Measurements from ENCODE around the gene SPX. TPM values are rescaled to one million over a fixed set of nuclear protein-coding genes. Genes with fewer than 3 reads are reported as not detected.

The SPX gene
- polyA plus RNA-seq, 5 donors: 7.2 to 19.6 (median 12.3) TPM

DNA sequence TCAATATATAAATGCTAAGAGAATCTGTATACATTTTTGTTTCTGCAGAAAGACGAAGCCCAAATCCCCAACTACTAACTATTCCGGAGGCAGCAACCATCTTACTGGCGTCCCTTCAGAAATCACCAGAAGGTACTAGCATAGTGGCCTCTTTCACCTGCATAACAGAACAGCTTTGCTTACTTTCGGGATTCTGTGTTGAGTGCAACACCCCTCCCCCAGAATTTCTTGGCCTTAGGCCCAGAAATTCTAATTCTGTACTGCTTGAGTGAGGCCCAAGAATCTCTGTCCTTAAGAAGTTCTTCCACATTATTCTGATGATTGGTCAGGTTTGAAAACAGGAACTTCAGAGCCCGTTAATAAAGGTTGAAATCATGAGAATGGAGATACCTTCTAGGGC is 2.9 kb downstream of the SPX start:
- DNase-seq: peak; percentile 56 to 63

DNA sequence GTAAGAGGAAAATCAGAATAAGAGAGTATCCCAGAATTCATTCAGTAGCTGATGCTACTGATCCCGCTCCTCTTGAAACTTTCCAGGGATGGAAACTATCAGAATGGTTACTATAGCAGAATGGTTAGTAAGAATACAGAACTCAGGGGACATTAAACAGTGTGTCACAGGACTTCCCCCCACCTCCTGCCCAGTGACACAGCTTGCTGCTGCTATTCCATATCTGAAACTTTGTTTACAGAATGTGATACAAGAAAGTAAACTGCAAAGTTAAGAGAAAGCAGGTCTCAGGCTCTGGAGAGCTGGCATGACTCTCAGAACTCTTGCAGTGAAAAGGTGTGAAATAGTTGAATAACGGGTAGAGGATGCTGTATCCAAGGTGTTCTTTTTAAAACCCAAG is 3.4 kb downstream of the SPX start:
- DNase-seq: no peak

DNA sequence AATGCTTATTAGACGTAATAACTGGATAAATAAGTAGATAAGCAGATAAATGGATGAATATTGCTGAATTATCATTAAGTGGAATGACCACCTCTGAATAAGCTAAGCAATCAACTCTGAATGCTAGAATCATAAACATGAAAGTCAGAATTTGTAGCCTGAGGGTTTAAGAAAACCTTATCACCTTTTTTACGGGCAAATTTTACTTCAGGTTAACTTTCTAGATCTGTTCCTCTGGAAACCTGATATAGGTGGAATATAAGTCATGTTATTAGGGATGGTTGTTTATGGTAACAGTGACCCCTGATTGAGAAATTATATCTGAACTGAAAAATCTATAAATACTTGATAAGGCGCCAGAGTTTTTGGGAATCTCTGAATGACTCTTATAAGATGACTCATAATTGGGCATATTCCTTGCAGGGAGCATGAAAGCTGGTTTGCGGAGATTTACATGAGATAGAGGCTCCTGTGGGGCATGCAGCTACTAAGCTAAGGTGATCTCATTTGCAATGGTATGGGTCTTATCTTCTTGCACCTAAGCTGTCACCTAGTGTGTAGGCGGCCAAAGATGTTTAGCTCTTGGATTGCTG is 12.1 kb downstream of the SPX start:
- DNase-seq: no peak

DNA sequence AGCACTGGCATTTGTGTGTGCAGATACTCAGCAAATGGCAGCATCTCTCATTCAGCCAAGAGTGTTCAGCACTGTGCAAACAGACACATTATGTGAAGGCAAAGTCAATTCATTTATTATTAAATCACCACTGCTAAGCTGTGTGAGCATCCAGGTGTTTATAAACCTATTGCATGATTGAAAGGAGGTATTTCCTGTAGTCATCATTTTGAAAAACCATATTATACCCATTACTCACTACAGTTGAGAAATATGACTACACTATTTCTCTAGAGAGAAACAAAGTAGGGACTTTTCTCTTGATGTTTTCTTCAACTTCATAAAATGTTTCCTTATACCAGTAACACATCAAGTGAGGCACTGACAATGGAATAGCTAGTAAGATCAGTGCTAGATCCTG is 13.7 kb downstream of the SPX start:
- no peak for DNase-seq

DNA sequence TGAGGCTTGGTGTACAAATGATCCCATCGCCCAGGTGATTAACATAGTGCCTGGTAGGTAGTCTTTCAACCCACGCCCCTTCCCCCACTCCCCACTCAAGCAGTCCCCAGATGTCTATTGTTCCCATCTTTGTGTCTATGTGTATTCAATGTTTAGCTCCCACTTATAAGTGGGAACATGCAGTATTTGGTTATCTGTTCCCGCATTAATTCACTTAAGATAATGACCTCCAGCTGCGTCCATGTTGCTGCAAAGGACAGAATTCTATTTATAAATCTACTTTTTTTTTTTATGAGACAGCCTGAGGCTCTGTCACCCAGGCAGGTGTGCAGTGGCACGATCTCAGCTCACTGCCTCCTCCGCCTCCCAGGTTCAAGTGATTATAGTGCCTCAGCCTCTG is 15.7 kb downstream of the SPX start:
- no peak for DNase-seq

DNA sequence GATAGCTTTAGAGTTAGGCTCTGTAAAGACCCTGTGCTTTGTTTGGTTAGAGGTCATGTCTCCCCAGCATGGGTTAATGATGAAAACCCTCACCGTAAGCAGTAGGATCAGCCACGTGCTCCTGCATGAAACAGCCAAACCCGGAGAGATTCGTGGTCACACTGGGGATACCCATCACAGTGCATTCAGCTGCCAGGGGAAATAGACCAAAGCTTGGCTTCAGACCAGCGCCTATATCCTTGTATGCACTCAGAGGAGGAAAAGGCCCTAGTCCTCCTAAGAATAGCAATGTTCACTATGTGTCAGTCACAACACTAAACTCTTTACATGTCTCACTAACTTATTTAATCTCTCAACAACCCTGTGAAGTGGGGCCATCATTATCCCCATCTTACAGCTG is 16.3 kb downstream of the SPX start:
- no peak for DNase-seq

DNA sequence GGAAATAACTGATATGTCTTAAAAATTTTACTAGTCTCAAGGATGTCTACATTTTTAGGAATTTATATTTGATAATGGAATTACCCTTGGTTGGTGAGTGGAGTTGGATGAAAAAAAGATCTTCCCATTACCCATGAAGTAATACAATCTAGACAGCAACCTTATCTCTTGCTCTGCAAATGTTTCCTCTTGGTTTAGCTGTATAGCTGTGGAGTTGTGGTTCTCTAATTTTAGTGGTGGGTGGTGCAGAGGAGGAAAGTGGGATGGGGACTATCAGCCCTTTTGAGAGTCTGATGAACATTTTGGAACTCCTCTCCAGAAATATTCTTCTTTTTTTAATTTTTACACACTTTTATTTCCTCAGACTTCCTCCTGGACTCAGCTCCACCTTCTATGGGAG is 17.1 kb downstream of the SPX start:
- DNase-seq: no peak

DNA sequence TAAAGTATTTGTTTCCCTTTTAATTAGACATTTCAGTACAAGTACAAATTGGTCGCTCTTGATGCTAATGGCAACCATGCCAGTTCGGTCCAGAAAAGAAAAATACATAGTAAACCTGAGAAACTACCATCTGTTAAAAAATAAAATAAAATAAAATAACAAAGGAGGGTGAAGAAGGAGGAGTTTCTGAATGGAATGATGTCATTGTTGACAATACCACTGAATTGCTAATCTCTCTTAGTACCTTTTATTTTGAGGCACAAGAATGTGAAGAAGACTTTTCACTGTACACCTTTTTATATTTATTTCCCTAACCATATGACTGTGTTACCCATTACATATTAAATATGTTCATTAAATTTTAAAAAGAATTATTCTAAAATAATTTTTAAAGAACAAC is 19.5 kb downstream of the SPX start:
- no peak for DNase-seq

DNA sequence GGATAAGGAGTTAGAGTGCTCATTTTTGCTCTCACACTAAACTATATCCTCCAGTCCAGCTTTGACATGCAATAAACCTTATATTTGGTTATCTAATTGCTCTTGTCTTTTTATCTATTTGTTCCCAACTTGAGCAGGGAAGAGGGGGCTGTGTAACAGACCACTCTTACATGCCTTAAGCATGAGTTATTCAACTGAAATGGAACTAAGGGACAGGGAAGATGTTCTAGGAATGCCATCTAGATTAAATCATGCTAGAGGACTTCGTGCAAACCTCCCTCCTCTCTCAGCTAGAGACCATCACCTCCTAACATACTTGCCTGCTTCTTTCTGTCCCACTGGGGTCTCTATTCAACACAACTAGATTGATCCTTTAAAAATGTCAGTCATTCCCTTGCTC is 20.6 kb downstream of the SPX start:
- DNase-seq: no peak

DNA sequence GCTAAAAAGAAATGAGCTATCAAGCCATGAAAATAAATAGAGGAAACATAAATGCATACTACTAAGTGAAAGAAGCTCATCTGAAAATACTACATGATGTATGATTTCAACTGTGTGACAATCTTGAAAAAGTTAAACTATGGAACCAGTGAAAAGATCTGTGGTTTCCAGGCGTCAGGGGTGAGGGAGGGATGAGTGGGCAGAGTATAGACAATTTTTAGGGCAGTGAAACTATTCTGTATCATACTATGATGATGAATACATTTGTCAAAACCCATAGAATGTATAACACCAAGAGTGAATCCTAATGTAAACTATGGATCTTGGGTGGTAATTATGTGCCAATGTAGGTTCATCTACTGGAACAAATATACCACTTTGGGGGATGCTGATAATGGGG is 21.3 kb downstream of the SPX start:
- no peak for DNase-seq

DNA sequence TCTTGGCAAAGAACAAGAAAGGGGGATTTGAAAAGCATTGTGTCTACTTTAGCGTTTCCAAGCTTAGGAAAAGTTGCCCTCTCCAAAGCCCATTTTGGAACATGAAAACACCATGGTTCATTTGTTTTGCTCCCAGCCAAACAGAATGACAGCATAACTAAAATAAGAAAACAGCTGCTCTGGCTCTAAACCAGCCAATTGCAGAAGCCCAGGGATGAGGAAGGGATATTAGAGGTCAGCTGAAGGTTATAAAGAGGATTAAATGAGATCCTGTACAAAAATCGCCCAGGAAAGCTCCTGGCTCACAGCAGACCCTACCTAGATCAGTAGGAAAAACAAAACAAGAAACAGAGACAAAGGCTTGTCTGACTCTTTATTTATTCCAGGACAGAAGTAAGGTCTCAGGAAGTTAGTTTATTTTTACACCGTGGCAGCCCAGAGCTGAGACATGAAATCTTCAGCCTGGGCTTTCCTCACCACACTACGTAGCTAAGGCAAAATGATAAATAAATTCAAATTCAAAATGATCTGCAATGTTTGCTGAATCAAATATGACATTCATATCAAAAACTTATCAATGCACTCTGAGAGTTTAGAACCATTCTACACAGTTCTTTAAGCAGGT is 25.9 kb downstream of the SPX start:
- peak; percentile 74 to 81 for DNase-seq

DNA sequence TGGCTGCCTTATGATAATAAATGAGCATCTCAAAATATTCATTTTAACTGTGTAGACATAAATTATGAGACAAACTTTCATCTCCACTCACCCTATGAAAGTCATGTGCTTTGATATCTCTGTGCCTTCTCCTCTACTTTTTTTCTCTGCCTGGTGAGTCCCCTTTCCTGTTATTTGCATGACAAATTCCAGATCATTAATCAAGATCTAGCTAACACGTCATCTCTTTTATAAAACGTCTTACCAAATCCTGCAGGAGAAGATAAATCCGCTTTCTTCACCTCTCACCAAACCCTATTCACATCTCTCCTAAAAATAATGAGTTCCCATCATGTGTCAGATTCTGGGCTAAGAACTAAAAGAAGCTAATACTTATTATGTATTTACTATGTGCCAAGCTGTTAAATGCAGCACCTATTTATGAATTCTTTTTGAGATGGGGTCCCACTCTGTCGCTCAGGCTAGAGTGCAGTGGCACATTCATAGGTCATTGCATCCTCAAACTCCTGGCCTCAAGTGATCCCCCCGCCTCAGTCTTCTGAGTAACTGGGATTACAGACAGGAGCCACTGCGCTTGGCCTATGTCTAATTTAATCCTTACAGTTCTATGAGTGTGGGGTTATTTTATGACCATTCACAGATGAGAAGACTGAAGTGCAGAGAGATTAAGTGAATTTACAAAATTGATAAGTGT is 26.7 kb downstream of the SPX start:
- DNase-seq: no peak

DNA sequence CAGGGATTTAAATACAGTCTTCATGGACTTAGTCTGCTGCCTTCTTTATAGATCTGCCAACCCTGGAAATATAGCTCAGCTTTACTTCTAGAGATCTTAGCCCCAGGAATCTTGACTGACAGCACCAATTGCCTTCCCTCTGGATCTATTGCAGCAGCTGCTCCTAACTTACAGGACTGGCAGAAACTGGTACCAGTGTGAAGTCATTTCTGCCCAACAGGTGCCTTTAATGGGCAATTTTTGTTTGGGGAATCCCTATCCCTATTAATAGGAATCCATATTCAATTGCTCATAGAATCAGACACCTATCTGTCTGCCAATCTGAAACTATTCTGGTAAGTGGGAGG is 27.2 kb downstream of the SPX start:
- no peak for DNase-seq

DNA sequence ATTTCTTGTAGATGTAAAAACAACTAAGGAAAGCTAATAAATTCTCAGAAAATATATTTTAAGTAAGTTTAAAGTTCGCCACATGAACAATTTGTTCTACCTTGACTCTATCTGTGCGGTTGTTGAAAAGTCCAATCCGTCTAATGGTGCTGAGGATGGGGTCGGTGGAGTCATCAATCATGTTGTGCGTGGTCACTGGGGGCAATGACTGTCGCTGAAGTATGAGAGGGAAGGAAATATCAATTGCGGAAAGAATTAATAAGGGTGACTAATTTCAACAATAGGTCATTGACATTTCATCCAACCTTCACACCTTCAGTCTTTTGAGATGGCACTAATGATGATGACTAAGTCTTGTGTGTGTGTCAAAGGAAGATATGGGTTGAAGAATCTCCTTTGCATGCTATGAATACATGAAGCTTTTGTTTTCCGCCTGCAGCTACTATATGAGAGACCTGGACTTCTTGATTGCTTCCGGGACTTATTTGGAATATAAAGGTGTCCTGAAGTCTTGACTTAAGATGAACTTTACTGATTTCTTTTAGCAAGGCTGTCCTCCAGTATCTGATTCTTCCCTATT is 32.1 kb downstream of the SPX start:
- DNase-seq: no peak

DNA sequence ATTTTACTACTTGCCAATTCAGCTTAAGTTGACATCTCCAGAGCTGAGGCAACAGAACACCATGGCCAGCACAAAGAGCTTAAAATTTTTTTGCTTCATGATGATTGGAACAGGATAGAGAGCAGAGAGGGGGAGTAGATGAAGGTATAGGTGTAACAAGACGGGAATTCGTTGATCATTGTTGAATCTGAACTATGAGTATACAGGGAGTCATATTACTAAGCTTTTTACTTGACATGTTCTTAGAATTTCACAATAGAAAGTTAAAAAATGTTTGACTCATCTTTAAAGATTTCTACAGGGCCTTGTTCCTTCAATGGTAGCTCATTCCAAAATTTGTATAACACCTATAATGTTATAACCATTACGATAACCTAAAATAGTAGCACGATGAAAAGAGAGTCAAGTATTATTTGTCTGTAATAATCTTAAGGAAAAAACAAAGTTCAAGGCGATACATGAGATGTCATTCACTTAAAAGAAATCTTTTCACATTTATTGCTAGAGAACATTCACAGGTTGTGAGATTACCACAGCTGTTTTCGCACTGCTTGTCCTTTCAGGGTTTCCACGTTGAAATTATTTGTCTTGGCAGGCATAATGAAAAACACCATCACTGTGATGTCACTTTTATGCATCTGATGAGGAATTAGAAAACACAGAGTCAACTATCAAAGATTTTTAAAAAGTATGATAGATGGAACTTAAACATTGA is 33.9 kb downstream of the SPX start:
- no peak for DNase-seq

DNA sequence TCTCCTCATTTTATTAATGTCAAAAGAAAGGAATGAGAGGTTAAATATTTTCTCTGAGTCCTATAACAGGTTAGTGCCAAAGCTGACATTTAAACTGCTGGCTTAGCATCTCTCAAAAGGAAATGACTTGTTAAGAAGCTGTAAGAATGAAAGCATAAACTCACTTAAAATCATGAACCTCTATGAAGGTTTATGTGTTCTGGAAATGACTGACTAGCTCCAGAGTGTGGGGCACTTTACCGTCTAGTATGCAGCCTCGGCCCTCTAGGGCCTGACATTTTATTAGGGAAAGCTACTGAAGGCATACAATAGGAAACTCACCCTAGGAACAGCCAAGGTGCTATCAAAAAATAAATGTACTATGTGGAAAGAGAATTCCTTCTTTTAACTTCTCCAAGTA is 35.1 kb downstream of the SPX start:
- no peak for DNase-seq

DNA sequence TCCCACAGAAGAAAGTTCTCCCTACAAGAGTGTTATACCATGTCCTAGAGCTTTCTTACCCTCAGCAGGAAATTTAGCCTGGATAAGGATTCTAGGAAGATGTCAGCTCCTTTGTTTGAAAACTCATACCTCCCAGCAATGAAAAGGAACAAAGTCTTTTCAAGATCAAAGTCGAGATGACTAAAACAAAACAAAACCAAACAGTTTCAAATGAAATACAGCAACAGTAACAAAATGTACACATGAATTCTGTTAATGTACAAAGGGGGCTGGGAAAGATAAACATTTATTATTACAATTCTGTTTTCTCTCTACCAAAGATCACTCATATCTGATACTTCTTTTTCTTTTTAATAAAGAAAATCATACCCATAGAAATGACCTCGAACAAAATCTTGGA is 36.8 kb downstream of the SPX start:
- no peak for DNase-seq

DNA sequence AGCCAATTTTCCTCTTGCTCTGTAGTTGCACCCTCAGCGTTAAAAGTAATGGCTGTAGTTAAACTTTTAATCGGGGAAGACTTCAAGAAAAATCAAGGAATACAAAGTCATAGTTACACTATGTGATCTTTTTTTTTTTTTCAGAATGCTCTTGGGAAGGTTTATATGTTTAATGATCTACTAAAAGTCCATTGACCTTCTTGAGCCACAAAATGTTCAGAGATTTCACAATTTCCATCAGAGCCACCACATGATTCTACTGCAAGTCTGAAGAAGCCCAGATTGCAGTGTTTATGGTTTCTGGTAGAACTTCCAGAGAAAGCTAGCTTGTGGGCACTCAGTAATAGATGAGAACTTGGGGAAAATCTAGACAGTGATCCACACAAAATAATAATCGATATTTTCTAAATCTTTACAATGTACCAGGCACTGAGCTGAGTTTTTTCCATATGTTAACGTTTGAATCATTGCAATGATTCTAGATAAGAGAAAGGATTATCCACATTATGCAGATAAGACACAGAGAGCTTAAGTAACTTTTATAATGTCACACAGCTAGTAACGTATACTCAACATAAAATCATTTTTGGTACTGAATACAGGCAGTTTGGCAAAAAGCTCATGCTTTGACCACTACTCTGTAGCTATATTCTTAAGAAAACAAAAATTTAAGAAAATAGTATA is 40.3 kb downstream of the SPX start:
- no peak for DNase-seq

DNA sequence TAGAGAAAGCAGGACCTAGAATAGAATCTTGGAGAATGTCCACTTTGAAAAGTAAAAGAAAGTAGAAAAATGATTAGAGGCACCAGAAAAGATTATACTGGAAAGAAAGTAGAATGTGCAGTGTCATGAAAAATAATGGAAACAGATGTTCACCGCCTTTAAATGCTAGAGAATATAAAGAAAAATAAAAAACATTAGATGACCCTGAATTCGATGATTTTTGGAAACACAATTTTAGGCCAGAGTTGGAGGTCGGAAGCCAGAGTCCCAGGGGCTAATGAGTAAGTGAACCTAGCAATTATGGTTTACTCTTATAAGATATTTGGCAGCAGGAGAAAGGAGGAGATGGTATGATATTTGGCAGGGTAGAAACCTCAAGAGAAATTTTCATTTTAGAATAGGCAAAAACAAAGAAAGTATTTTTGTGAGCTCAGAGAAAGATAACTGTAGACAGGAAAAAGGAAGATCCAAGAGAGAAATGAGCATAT is 40.9 kb downstream of the SPX start:
- no peak for DNase-seq

DNA sequence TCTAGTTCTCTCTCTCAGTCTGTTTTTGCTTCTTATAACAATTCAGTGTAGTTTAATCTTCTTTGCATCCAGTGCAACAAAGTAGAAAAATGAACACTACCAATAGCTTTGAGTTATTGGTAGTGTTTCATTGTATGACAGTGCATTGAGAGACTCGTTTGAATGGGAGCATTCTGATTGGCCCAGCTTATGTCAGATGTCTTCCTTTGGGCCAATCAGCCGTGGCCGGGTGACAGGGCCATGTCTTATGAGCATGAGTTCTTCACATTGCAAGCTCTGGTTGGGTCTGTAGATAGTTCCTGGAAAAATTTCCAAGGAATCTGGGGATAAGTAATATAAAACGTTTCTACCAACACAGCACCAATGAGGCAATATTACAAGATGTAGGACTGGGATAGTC is 42.0 kb downstream of the SPX start:
- DNase-seq: no peak

DNA sequence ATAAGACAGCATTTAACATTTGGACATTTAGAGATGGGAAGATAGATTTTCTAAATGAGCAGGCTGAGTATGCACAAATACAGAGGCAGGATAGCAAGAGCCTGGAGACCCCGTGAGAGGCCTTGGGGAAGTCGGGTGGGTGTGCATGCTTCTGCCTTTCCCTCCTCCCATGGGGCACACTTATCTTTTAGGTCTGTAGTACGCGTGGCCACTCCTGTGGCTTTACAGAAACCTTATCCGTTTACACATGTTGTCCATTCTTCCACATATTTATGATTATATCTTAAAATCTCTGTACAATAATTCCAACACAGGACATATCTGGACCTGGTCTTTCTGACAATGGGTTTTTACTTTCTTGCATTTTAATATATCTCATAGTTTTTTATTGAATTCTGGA is 45.0 kb downstream of the SPX start:
- no peak for DNase-seq

Measured in right lung (tissue), 5 donors.